GM18498 (cell line): Measurements from ENCODE around the gene NPIPA8.
"Not testable (repeated sequence)": the region's sequence is repeated elsewhere in the genome, so short reads cannot be mapped to it uniquely, and the experiment has no call there.

ENCODE experiments used
- ATAC-seq: cut with Tn5 transposase; IDR thresholded peaks from one replicate; pipeline ENCODE4 v1.9.1; 2021; ENCODE audit warnings: mild to moderate bottlenecking, moderate library complexity; ENCODE audit not compliant: unreplicated experiment

The NPIPA8 gene

GRCh38 chr16:18280319-18280718 lies 56.2 kb downstream of the NPIPA8 start:
- not testable (repeated sequence) for ATAC-seq

GRCh38 chr16:18276756-18277155 lies 59.8 kb downstream of the NPIPA8 start:
- not testable (repeated sequence) for ATAC-seq

- not testable (repeated sequence) for ATAC-seq
These were observed 66.4 kb downstream of the NPIPA8 start for GRCh38 chr16:18270171-18270570.
